Fibroblast of peridontal ligament (primary cell): ENCODE results near the gene SPON2.

Experiments used
- DNase-seq: peaks from one replicate; pipeline ENCODE4 v3.0.0-alpha.2; 2010; ENCODE audit errors: extremely low read depth

Gene SPON2

DNA sequence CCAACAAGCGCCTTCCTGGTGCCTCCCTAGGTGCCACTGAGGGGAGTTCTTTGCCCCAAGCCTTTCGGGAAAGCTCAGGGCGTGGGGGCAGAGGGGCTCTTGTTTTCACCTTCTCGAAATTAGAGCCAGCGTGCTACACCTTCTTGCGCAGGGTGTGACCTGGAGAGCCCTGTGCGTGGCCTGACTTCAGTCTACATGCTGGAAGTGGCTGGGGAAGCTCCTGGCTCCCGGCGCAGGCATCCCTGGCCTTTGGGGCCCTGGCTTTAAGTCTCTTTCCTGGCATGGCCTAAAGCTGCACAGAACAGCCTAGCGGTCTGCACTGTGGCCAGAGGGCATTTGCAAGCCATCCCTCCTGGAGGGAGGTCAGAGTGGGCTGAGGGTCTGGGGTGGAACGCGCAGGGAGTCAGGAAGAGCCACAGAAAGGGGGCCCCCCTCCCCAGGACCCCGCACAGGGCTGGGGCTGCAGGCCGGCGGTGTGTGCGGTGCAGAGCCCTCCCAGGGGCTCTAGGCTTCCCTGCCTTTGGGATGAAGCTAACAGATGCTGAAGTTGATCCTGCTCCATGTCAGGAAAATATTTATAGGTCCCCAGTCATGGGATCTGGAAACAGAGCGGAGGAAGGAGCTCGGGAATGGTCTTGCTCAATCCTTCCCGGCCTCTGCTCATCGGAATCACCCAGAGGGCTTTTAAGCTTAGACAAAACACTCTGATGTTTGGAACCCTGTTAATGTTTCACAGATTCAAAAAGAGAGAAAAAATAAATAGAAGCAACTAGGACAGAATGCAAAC lies 781 bp upstream of the SPON2 start:
- DNase-seq, result peak; percentile 82

DNA sequence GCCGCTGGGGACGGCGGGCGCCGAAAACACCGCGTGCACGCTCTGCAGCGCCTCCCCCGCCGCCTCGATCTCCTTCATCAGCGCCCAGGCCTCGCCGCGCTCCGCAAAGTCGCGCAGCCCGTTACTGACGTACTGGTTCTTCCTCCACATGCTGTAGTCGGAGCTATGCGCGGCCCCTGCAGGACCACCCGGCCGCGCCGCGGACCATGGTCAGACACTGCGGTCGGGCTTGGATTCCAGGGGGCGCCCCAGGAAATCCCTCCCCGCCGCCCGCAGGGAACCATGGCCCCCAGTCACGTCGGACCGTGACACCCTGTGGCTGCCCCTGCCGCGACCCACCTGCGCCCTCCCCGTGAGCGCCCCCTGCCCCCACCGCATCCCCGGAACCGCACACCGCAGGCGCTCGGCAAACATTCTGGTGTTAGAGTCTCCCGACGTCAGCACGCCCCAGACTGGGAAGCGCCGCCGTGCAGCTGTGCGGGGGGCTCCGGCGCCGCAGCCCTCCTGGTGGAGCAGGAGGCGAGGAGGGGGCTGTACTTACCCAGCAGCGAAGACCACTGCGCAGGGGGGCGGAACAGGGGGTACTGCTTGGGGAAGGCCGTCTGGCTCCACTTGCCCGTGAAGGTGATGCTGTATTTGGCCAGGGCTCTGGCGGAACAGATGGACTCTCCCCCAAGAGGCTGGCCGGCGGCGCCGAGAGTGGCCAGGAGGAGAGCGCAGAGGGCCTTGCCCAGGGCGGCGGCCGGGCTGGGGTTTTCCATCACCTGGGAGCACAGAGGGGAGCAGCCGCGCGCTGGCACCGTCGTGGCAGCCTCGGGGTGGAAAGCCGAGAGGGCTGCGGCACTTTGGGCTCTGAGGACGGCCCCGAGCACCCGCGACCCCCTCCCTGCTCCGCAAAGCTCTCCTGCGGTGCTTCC lies 814 bp downstream of the SPON2 start:
- DNase-seq, result no peak

DNA sequence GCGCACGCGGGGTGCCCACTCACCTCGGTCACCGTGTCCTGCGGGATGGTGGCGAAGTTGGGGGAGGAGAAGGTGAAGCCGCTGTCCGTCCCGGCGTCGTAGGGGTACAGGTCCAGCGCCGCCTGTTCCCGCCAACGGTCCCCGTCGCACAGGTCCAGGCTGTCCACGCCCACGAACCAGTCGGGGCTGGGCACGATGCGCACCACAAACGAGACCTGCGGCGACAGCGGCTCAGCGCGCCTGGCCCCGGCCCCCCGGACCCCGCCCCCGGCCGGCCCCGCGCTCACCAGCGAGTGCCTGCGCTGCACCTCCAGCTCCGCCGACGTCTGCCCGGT lies 1.4 kb downstream of the SPON2 start:
- DNase-seq, result no peak

DNA sequence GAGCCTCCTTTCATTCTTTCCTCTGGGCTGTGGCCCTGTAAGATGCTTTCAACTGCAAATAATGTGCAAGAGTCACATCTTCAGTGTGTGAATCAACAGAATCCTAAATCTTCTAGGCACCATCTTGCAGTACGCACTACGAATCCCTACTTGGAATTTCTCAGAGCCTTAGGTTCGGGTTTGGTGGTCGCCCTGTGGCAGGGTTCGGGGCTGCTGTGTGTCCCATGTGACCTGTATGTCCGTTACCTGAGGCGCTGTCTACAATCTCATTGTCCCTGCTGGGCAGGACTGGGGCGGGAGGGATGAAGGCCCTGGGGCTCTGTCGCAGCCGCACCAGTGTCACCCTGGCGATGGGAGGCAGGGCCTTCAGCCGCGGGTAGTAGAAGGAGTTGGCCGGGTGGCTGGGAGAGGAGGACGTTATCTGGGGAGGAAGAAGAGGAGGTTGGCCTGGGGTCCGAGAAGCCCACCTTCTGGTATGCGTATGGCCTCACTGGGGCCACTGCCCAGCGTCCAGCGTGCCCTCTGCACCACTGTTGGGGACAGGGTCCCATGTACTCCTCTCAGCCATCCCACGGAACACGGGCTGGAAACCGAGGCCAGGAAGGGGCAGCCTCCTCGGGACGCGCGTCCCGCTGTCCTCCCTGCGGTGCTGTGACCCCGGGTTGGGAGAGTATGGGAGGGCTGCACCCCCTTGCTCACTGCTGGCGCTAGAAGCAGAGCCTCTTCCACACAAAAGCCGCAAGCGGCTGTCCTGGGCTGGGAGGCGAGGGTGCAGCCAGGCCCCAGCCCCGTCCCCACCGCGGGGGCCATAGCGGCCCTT lies 2.0 kb downstream of the SPON2 start:
- no peak for DNase-seq

DNA sequence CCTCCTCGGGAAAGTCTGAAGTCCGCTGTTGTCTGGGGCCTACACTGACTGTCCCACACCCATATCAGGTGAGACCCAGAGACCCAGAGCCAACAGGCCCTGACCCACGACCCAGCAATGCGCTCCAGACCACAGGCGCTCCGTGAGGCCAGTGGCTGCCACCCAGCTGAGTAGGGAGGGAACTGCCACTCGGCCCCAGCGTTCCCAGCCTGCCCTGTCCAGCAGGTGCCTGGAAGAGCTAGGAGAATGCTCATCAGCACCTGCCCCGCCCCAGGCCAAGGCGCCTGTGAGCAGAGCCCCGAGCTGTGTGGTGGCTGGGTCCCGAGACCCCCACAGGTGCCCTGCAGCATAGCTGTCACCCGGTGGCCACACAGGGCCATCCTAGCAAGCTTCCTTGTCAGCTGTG lies 2.7 kb downstream of the SPON2 start:
- no peak for DNase-seq

DNA sequence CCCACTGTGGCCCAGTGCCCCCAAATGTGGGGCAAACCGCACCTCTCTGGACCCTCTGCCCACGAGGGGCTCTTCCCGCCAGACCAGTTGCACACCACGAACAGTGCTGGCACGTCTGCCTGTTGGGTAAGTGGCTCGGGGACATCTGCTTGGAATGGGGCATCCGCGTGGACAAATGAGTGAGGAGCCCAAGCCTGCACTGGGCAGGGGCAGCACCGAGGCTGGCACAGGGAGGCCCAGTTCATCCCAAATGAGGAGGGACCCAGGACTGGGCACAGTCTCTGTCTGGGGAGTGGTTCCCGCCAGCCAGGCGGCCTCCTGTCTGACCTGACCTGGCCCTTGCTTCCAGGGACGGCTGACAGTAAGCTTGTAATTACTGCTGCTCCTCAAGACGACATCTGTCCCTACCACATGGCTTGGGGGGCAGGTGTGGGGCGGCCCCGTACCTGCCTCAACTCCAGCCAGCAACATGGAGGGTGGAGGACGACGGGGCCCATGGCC lies 3.2 kb downstream of the SPON2 start:
- DNase-seq, result no peak

DNA sequence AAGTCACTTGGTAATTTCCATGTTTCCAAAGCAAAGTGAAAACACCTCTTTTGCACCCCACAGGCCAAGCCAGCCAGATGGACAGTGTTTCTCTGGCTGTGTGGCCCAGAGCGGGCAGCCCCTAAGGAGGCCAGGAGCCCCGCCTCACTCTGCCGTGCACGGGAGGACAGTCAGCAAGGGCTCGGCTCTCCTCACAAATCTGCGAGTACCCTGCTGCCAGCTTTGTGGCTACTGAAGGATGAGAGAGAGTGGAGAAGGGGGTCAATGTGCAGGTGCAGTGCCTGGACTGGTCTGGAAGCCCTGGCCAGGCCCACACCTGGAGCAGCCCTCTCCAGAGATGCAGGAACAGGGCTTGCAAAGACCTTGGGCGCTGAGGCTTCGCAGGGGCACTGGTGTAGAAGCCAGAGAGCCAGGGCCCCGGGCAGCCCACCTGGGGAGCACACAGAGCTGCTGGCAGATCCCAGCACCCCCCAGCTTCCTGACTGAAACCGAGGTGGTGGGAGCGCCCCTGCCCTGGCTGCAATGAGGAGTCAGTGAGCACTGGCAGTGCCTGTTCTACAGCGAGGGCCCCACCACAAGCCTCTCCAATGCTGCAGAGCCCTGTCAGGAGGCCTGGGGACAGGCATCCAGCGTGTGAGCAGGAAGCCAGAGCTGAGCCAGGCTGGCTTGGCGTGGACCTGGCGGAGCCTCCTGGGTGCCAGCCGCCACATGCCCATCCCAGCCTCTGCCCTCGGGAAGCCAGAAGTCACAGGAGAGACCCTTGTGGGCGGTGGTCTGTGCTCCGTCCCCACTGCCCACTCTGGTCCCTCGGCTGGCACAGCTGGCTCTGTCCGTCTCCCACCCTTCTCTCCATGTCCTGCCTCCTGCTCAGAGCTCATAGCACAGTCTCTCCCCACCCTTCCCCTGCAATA lies 3.9 kb downstream of the SPON2 start:
- no peak for DNase-seq

DNA sequence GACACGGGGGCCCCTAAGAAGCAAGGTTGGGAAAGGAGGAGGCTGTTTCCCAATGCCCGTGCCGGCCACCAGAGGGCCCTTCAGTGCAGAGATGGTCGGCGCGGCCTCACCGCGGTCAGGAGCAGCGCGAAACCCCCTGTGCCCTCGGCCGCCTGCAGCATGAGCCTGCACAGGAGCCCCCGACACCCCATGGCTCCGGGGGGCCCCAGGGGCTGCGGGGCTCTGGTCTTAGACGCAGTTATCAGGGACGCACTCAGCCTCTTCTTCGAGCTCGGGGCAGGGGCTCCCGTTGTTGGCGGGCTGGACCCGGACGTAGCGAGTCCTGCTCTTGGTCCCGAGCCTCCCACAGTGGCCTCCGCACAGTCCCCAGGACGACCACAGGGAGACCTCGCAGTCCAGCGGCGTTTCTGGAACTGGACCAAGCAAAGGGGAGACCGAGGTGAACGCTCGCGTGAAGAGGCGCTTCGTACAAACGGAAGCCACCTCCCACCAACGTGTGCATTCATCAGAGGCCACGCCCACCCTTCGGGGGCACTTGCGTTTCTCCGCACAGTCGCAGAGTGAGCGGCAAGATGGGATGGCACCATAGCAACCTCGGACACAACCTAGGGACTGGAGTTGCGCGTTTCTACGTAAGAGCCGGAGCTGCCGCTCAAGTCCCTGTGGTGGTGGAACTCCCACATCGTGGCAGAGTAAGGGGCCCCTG lies 5.0 kb downstream of the SPON2 start:
- peak; percentile 86 for DNase-seq

DNA sequence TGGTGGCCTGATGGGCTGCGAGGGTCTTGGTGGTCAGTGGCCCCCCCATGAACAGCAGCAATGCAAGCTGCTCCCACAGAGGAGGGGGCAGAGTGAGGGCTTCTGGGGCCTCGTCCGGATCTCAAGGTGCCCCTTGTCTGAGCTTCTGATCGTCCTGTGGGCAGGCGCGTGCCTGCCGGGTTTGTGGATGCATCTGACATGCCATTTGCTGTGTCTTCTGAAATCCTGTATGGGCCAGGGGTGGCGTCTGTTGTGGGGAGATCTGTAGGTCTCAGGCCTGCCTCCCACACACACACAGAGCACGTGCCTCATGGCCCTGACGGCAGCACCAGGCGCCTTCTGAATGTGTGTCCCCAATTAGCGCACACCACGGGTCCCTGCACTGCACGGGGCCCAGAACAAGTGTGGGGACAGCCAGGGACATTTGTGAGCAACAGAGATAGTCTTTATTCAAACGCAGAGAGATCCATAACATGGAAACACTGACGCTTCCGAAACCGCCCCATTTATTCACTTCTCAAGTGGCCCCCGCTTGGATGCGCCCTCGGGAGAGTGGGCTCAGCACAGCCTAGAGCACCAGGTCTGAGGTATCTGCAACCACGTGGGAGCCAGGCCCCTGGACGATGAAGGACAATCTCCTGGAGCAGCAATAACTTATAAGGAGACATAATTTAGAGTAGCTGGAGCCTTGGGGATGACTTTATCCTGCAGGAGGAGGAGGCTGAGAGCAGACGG lies 5.7 kb downstream of the SPON2 start:
- DNase-seq, result no peak

DNA sequence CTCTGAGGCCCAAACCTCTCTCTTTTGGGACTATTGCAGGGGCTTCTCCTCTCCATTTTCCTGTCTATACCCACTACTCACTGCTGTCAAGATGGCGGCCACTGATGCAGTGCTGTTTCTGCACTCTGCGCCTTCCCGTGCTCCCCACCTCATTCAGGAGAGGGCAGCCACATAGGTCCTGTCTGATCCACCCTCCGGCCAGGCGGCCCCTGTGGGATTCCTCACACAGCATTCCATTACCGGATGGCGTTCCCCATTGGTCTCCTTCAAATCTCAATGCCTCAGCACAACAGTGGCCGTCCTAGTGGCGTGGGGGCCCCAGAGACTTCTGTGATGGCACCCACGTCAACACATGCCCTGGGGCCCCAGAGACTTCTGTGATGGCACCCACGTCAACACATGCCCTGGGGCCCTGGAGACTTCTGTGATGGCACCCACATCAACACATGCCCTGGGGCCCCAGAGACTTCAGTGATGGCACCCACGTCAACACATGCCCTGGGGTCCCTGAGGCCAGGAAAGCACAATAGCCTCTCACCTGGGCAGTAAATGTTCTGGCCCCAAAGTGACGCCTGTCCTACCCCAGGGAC lies 7.3 kb downstream of the SPON2 start:
- DNase-seq, result no peak

DNA sequence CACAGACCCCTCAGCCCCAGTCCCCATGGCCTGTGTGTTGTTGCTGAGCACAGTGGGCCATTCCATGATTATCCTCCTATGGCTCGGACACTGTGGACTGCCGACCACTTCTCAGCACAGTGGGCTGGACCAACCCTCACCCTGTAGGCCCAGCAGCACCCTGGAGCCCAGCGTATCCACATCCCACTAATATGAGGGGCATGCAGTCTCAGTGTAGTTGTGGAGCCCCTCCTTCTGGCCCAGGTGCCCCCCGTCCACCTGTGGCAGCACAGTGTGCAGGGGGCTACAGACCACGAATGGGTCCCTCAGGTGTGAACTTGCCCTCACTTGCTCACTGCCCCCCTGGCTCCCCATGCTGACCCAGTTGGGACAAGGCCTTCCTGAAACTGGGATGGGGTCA lies 7.9 kb downstream of the SPON2 start:
- DNase-seq, result no peak

DNA sequence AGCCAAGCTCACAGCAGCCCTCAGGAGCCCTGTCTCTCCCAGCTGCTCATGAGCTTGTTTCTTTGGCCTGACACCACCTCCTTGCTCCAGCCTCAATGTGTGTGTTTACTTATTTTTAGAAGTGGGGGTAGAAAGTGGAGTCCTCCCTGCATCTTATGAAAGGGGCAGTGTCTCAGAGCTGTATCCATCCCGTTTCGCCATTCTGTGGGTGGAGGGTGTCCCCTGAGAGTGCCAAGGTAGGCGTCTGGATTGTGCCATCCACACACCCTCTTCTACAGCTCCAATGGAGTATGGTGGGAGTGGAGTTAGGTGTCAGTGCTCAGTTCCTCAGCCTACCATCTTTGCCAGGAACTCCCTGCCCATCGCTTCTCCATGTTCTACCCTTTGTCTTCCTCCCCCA lies 8.3 kb downstream of the SPON2 start:
- DNase-seq, result no peak

DNA sequence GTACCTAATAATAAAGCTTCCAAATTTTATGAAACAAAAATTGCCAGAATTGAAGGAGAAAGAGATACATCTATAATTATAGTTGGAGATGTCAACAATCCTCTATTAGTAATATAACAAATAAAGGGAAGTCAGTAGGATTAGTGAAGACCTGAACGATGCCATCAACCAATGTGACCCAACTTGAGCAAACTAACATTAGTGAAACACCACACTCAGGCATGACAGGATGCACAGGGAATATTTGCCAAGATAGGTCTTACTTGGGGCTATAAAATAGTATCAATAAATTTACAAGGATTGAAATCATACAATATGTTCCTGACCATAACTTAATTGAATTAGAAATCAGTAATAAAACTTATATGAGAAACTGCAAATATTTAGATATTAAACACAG lies 12.0 kb downstream of the SPON2 start:
- no peak for DNase-seq

DNA sequence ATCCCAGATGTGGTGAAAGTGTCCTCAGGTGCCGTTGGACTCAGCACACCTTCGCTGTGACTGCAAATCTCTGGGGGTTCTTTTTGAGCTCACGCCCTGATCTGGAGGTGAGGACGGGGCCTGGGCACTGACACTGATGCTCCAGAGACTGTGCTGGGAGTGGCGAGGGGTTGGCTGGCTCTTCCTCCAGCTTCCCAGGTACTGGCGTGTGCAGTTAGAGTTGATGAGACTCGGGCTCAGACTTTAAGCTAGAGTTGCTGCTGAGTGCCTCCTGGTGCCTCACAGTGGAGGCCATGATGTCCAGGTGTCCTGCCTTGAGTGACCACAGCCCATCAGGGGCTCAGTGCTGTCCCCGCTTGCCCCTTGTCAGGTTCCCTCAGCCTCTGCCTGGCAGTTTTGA lies 16.3 kb downstream of the SPON2 start:
- DNase-seq, result no peak

DNA sequence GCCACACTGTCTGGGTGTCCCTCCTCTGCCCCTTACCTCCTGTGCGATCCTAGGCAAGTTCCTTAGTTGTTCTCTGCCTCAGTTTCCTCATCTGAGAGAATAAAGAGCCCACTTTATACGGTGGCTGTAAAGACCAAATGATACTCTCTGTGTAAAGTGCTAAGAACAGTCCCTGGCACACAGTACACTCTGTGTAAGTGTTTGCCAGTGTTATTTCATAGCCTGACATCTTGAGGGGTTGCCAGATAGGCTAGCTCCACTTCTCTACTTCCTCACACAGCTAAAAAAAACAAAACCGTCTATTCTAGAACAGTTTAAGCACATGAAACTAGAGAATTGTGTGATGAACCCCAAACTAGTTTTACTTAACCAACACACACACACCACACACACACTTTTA lies 17.1 kb downstream of the SPON2 start:
- no peak for DNase-seq

DNA sequence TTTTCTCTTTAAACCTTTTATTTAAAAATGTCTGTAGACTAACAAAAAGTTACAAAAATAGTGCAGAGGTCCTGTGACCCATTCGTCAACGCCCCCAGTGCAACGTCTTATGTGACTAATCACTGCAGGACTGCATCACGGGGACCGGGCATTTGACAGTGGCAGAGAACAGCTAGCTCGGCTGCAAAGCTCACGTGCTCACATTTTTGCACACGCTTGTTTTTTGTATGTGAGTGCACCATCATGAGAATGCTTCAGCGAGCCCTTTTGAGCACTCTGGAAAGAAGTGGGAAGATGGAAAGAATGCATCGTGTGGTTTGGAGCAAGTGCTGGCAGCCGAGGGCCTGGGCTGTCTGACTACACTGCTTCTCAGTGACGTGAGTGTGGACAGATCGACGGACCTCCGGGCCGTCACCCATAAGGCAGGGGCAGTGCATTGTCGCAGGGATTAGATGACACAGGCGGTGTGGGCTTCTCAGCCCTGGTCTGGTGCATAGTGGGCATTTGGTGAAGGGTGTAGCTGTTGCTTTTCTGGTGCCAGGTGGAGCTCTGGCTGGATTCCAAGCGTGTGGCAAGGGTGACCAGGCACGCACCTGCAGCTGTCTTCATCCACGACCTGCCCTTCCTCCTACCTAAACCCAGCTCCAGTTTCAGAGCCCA lies 17.7 kb downstream of the SPON2 start:
- peak; percentile 29 for DNase-seq

DNA sequence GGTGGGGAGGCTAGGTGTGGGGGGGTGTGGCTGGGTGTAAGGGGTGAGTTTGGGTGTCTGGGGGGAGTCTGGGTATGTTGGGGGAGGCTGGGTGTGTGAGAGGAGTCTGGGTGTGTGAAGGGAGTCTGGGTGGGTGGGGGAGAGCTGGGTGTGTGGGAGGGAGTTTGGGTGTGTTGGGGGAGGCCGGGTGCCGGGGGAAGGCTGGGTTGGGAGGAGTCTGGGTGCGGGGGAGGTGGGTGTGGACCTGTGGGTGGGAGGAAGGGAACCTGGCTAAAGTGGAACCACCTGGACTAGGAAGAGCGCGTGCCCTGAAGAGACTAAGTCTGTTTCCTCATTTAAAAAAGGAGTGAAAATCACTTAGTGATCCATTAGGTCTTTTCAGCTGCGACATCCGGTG lies 18.3 kb downstream of the SPON2 start:
- no peak for DNase-seq

DNA sequence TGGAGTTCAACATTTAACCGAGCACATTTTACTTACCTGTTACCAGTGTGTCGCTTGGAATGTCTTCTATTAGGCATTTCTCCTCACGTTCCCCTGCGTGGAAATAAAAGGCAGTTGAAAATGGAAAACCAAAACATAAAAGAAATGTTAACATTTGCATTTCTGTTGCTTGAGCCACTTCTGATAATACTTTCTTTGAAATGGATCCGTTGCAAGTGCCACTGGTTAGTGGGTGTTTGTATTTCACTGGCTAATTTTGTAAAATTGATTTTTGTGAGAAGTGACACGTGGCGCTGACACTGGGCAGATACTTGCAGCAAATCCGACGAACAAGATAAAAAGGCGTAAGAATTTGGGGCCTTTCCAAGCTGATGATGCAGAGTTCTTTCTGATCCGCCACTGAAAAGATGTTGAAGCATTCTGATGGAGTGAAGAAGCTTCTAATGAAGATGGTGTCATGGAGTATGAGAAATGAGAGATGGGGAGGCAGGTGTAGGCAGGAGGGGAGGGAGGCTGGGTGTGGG lies 18.8 kb downstream of the SPON2 start:
- DNase-seq, result no peak

DNA sequence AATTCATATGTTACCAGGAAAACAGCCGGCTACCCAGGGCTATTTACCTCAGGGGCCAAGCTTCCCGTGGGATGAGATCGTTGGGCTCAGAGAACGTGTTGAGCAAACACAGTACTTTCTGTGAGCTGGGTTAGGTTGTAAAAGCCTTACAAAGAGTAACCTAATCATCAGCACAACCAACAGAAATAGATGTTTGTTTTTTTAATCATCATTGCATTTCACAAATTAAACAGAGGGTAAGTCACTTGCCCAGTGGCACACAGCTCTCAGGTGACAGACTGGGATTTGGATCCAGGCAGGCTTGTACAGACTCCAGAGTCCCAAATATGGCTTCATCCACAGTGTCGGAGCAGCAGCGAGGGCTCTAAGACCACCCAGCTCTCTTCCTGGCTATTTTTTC lies 20.1 kb downstream of the SPON2 start:
- no peak for DNase-seq
